Stomach (tissue), 4 donors: ENCODE measurements around the gene COX7A2L.

Experiments
- POLR2A ChIP-seq, 4 donors: fragments of 450-650 bp; IDR thresholded peaks; one replicate each; pipeline ENCODE4 v1.6.1; 2016; ENCODE audit warnings: antibody characterized with exemption in 4 of 4, control low read depth in 2 of 4, mild to moderate bottlenecking in 1 of 4, moderate library complexity in 1 of 4
- POLR2AphosphoS5 ChIP-seq, 3 donors: sonication (generic); formaldehyde crosslinking; IDR thresholded peaks; one replicate each; pipeline ENCODE4 v1.6.1; 2016; ENCODE audit warnings: antibody characterized with exemption in 3 of 3
- TF ChIP-seq, protein P1 (sequence below), 7 experiments: fragments of 450-650 bp in 4 of 7; fragments of 200-600 bp in 3 of 7; sonication (generic) in 3 of 7; IDR thresholded peaks; one replicate each; pipeline ENCODE4 v1.5.1; 2016 to 2019; ENCODE audit warnings: antibody characterized with exemption in 7 of 7, control low read depth in 2 of 7, mild to moderate bottlenecking in 1 of 7

DNA sequence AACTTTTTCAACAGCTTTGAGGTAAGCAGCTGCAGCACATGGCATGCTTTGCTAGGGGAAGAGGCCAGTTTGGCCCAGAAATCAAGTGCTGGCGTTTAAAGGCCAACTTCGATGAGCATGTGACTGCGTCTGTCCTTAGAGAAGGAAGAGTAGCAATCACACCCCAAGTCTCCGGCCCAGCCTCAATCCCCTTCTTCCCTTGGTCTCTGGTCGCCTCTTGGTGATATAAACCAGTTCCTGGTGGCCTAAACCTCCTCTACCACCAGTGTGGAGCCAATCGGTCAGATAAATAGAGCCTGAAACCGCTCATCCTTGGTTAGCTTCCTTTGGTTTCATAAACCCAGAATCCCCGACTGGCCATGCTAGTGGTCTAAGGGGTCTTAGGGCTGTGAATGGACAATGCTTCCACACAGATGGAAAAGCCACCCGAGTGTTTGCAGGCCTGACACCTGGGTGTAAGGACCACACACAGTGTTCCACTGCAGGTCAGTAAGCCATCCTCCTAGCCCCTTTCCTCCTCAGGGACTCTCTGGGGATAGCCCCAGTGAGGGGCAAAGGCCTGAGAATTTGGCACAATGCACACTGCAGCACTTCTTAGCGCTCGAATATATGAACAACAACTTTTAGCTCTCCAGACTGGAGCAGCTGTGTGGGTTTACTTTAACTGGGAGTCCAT is 23.0 kb upstream of the COX7A2L start:
- TF ChIP-seq POLR2AphosphoS5 (IDR thresholded peaks at IDR 0.05), result no peak
- TF ChIP-seq, protein P1, sequence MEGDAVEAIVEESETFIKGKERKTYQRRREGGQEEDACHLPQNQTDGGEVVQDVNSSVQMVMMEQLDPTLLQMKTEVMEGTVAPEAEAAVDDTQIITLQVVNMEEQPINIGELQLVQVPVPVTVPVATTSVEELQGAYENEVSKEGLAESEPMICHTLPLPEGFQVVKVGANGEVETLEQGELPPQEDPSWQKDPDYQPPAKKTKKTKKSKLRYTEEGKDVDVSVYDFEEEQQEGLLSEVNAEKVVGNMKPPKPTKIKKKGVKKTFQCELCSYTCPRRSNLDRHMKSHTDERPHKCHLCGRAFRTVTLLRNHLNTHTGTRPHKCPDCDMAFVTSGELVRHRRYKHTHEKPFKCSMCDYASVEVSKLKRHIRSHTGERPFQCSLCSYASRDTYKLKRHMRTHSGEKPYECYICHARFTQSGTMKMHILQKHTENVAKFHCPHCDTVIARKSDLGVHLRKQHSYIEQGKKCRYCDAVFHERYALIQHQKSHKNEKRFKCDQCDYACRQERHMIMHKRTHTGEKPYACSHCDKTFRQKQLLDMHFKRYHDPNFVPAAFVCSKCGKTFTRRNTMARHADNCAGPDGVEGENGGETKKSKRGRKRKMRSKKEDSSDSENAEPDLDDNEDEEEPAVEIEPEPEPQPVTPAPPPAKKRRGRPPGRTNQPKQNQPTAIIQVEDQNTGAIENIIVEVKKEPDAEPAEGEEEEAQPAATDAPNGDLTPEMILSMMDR (IDR thresholded peaks at IDR 0.05), result no peak
- TF ChIP-seq POLR2A (IDR thresholded peaks at IDR 0.05), result no peak
